ENCODE data around the gene UBE2D3. TPM values are rescaled to one million over a fixed set of nuclear protein-coding genes. Genes with fewer than 3 reads are reported as not detected.

Gene UBE2D3
- total RNA-seq, 4 donors from 2014 or later: 278 to 377 (median 304) TPM

GRCh38 chr4:102847687-102848086 is 20.3 kb upstream of the UBE2D3 start:
- WGBS, 2 donors: 87 to 96% methylated on average over 7 of the region's 8 CpGs
- Histone ChIP-seq H3K4me3 (no peak overlapping the region), H3K27ac (no peak overlapping the region), H3K27me3 (no peaks in the 10 kb centered on the region), H3K36me3 (no peaks in the 10 kb centered on the region), H3K4me1 (no peaks in the 10 kb centered on the region), H3K9me3 (no peaks in the 10 kb centered on the region)
- TF ChIP-seq CTCF (IDR thresholded peaks at IDR 0.05): no peak
- no peak for TF ChIP-seq POLR2A (IDR thresholded peaks at IDR 0.05)
- no peak for DNase-seq
- intact Hi-C loops (cut with DNase I): no loop called here

GRCh38 chr4:102843938-102844337 is 16.6 kb upstream of the UBE2D3 start:
- Histone ChIP-seq H3K4me3 (no peak overlapping the region), H3K27ac (no peak overlapping the region), H3K4me1 (no peaks in the 10 kb centered on the region), H3K36me3 (no peaks in the 10 kb centered on the region), H3K9me3 (no peaks in the 10 kb centered on the region), H3K27me3 (no peaks in the 10 kb centered on the region)
- no peak for DNase-seq
- 96 to 100% methylated on average over 1 of the region's 1 CpG for WGBS, 2 donors
- no peak for TF ChIP-seq POLR2A (IDR thresholded peaks at IDR 0.05)
- no peak for TF ChIP-seq CTCF (IDR thresholded peaks at IDR 0.05)
- intact Hi-C loops (cut with DNase I): no loop called here

- H3K27ac ChIP-seq: no peak overlapping the region
- no peaks in the 10 kb centered on the region for H3K36me3 ChIP-seq
These were observed 15.9 kb upstream of the UBE2D3 start for GRCh38 chr4:102843273-102843672.

GRCh38 chr4:102842367-102842766 is 15.0 kb upstream of the UBE2D3 start:
- Histone ChIP-seq H3K4me3 (no peak overlapping the region), H3K9me3 (no peaks in the 10 kb centered on the region), H3K27ac (no peak overlapping the region), H3K4me1 (no peaks in the 10 kb centered on the region), H3K36me3 (no peaks in the 10 kb centered on the region), H3K27me3 (no peaks in the 10 kb centered on the region)
- whole genome bisulfite sequencing, 2 donors: 86% methylated on average over 3 of the region's 3 CpGs
- DNase-seq: no peak
- intact Hi-C loops (cut with DNase I): no loop called here
- TF ChIP-seq POLR2A (IDR thresholded peaks at IDR 0.05): no peak
- no peak for TF ChIP-seq CTCF (IDR thresholded peaks at IDR 0.05)

More at GRCh38 chr4:102843273-102843672, 15.9 kb upstream of the UBE2D3 start:
- Histone ChIP-seq H3K9me3 (no peaks in the 10 kb centered on the region), H3K4me3 (no peak overlapping the region), H3K4me1 (no peaks in the 10 kb centered on the region), H3K27me3 (no peaks in the 10 kb centered on the region)
- intact Hi-C loops (cut with DNase I): no loop called here
- TF ChIP-seq POLR2A (IDR thresholded peaks at IDR 0.05) (no peak), CTCF (IDR thresholded peaks at IDR 0.05) (no peak)
- no peak for DNase-seq

- Histone ChIP-seq H3K9me3 (no peaks in the 10 kb centered on the region), H3K4me3 (no peak overlapping the region), H3K27ac (no peak overlapping the region), H3K27me3 (no peaks in the 10 kb centered on the region), H3K4me1 (no peaks in the 10 kb centered on the region), H3K36me3 (no peaks in the 10 kb centered on the region)
- intact Hi-C loops (cut with DNase I): no loop called here
- DNase-seq: no peak
- no peak for TF ChIP-seq POLR2A (IDR thresholded peaks at IDR 0.05)
- no peak for TF ChIP-seq CTCF (IDR thresholded peaks at IDR 0.05)
- WGBS, 2 donors: 100% methylated on average over 1 of the region's 1 CpG
These were observed 9.2 kb upstream of the UBE2D3 start for GRCh38 chr4:102836596-102836995.

All from esophagus squamous epithelium (tissue), 5 donors.